CD1c-positive myeloid dendritic cell (primary cell): ENCODE data around the gene FNDC7.
"Not testable (repeated sequence)": the region's sequence is repeated elsewhere in the genome, so short reads cannot be mapped to it uniquely, and the experiment has no call there.

Experiments used
- DNase-seq: peaks from one replicate; pipeline ENCODE4 v3.0.0-alpha.2; 2016; ENCODE audit errors: extremely low spot score

FNDC7 gene

GRCh38 chr1:108742253-108742652, 29.5 kb downstream of the FNDC7 start:
- no peak for DNase-seq

- DNase-seq, result no peak
Measured at GRCh38 chr1:108745980-108746381, 33.3 kb downstream of the FNDC7 start.

- peak; percentile 100 for DNase-seq
Measured at GRCh38 chr1:108746382-108747170, 33.9 kb downstream of the FNDC7 start, which contains the start of gene STXBP3. TSS of gene STXBP3 (plus strand) at chr1:108746674. CDS start at chr1:108746738, 64 bp downstream.

GRCh38 chr1:108747171-108747850, 34.6 kb downstream of the FNDC7 start:
- DNase-seq, result peak; percentile 85

- peak; percentile 49 for DNase-seq
Measured at GRCh38 chr1:108747898-108748297, 35.2 kb downstream of the FNDC7 start.

- peak; percentile 20 for DNase-seq
Measured at GRCh38 chr1:108749081-108749480, 36.4 kb downstream of the FNDC7 start.

- DNase-seq, result no peak
Measured at GRCh38 chr1:108750476-108751181, 37.9 kb downstream of the FNDC7 start.

GRCh38 chr1:108753363-108753762, 40.7 kb downstream of the FNDC7 start:
- DNase-seq, result no peak

- no peak for DNase-seq
Measured at GRCh38 chr1:108758796-108759195, 46.1 kb downstream of the FNDC7 start.

- DNase-seq, result no peak
Measured at GRCh38 chr1:108767115-108767514, 54.4 kb downstream of the FNDC7 start.

- no peak for DNase-seq
Measured at GRCh38 chr1:108767708-108768107, 55.0 kb downstream of the FNDC7 start.

GRCh38 chr1:108777839-108778238, 65.1 kb downstream of the FNDC7 start:
- DNase-seq, result no peak

- no peak for DNase-seq
Measured at GRCh38 chr1:108779455-108779854, 66.7 kb downstream of the FNDC7 start.

GRCh38 chr1:108780937-108781574, 68.3 kb downstream of the FNDC7 start:
- no peak for DNase-seq

- not testable (repeated sequence) for DNase-seq
Measured at GRCh38 chr1:108781575-108781944, 68.9 kb downstream of the FNDC7 start.

- no peak for DNase-seq
Measured at GRCh38 chr1:108785264-108785663, 72.6 kb downstream of the FNDC7 start.

- DNase-seq, result no peak
Measured at GRCh38 chr1:108785880-108786279, 73.2 kb downstream of the FNDC7 start.

- DNase-seq, result no peak
Measured at GRCh38 chr1:108791790-108792189, 79.1 kb downstream of the FNDC7 start.
